Pulmonary artery endothelial cell (primary cell): ENCODE data around the gene PNPLA6. TPM values are rescaled to one million over a fixed set of nuclear protein-coding genes. Genes with fewer than 3 reads are reported as not detected.

ENCODE experiments used
- DNase-seq: peaks from one replicate; pipeline ENCODE4 v3.0.0-alpha.2; 2011; ENCODE audit warnings: low read depth, low spot score
- total RNA-seq: library from RNA; depleted of rRNA; stranded (reverse); fragments of >200 nt; gene quantifications from 2 replicates; pipeline ENCODE4 v1.2.3, GENCODE V29; 2014

Gene PNPLA6
- total RNA-seq = 82.8 and 106 TPM in 2 replicates

GRCh38 chr19:7535047-7535997, at the start of gene PNPLA6:
Gene PNPLA6 (plus strand): TSS chr19:7535717. CDS start chr19:7535789, 72 bp downstream.
- DNase-seq = peak; percentile 75

GRCh38 chr19:7486923-7487322, 48.6 kb upstream of the PNPLA6 start:
- DNase-seq = no peak

GRCh38 chr19:7488736-7489353, 46.7 kb upstream of the PNPLA6 start, which contains the start of gene PEX11G:
Gene PEX11G (minus strand): TSS chr19:7489035. CDS start chr19:7489010, 25 bp downstream.
- peak; percentile 51 for DNase-seq

- DNase-seq = no peak
Measured at GRCh38 chr19:7489609-7490044, 45.9 kb upstream of the PNPLA6 start.

- peak; percentile 43 for DNase-seq
Measured at GRCh38 chr19:7492142-7492541, 43.4 kb upstream of the PNPLA6 start.

GRCh38 chr19:7492558-7492957, 43.0 kb upstream of the PNPLA6 start:
- DNase-seq = no peak

- no peak for DNase-seq
Measured at GRCh38 chr19:7494416-7495098, 41.0 kb upstream of the PNPLA6 start.

- no peak for DNase-seq
Measured at GRCh38 chr19:7497292-7497691, 38.2 kb upstream of the PNPLA6 start.

- DNase-seq = no peak
Measured at GRCh38 chr19:7500811-7501450, 34.6 kb upstream of the PNPLA6 start.

- DNase-seq = no peak
Measured at GRCh38 chr19:7502552-7502951, 33.0 kb upstream of the PNPLA6 start.

- no peak for DNase-seq
Measured at GRCh38 chr19:7504684-7505083, 30.8 kb upstream of the PNPLA6 start.

GRCh38 chr19:7505288-7505681, 30.2 kb upstream of the PNPLA6 start:
- no peak for DNase-seq

- DNase-seq = no peak
Measured at GRCh38 chr19:7505682-7506384, 29.7 kb upstream of the PNPLA6 start.

GRCh38 chr19:7506385-7507328, 28.9 kb upstream of the PNPLA6 start:
- DNase-seq = peak; percentile 36

GRCh38 chr19:7507884-7508283, 27.6 kb upstream of the PNPLA6 start:
- DNase-seq = peak; percentile 50

GRCh38 chr19:7509625-7510024, 25.9 kb upstream of the PNPLA6 start:
- no peak for DNase-seq

GRCh38 chr19:7512400-7512851, 23.1 kb upstream of the PNPLA6 start:
- DNase-seq = no peak

- no peak for DNase-seq
Measured at GRCh38 chr19:7513809-7514642, 21.5 kb upstream of the PNPLA6 start.
